NCI-H2196 (cell line): ENCODE data around the gene OPTC.
A peak's percentile ranks its signal among the peaks of the same experiment; 100 is the strongest.

Source experiments
- DNase-seq: peaks from one replicate; lab custom pipeline; 2025; ENCODE audit not compliant: unreplicated experiment; lab: John Stamatoyannopoulos, UW

Gene OPTC

DNA sequence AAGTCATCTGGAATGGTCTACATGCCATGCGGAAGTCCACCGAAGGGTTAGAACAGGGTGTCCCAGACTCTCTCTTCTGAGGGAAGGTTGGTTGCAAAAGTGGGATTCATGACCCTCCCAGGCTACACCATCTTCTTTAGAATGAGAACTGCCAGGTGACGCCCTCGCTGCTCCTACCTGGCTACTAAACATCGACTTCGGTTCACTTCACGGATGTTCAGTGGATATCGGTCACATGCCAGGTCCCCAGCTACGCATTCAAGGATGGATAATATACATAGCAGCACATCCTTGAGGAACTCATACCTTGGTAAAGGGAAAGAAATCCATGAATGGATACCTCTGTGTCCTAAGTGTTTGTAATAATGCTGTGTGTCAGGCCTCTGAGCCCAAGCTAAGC lies 3.3 kb upstream of the OPTC start:
- no peak for DNase-seq

DNA sequence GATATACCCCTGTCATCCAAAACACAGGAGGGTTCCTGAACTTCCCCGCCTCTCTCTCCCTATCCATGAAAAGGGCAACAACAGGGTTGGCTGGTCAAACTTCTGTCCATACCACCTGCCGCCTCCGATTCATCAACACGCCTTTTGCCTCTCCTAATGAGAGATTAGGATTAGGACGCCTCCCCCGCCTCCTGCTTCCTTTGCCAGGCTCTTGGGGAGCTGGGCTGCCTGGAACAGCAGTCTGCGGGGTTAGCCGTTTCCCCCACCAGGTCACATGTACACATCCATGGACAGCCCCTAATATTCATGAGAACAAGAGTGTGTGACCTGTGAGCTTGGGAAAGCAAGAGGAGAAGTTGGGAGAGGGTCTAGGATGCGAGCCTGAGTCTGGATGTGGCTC lies 2.3 kb upstream of the OPTC start:
- no peak for DNase-seq

DNA sequence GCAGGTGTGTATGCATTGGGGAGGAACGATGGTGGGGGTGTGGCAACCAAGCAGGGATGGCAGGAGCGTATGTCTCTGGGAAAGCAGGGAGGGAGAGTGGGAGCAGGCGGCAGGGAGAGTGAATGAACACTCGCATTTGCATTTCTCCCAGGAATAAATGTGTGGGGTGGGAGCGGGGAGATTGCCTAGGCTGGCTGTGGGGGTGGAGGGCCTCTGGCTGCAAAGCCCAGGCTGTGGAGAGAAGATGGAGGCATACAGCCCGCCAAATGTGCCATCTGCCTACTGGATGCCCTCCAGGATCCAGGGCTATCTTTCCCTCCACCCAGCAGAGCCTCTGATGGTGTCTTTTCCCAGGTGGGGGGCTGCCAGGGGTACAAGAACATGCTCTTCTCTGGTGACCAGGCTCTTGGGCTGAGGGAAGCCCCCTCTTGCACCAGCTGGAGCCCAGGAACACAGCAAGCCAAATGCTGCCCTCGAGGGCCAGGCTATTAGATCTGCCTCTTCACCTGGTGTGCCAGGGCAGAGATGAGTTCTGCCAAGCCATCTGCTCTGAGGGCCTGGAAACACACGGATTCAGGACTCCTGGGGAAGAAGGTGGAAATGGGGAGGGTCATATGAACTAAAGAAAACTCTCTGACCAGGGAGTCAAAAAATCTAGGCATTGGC lies 1.7 kb upstream of the OPTC start:
- no peak for DNase-seq

DNA sequence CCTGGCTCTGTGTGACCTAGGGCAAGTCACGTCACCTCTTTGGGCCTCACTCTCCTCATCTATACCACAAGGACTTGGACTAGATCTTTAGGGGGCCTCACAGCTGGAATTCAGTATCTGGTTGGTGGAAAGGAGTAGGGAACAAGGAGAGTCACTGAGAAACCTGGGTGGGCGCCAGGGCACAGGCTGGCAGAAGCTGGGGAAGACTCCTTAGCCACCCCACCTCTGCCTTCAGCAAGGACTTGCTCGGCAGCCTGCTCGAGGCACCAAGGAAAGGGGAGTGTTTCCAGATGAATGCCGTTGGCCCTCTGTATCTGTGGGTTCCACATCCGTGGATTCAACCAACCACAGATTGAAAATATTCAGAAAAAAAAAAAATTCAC lies 1.2 kb upstream of the OPTC start:
- no peak for DNase-seq

DNA sequence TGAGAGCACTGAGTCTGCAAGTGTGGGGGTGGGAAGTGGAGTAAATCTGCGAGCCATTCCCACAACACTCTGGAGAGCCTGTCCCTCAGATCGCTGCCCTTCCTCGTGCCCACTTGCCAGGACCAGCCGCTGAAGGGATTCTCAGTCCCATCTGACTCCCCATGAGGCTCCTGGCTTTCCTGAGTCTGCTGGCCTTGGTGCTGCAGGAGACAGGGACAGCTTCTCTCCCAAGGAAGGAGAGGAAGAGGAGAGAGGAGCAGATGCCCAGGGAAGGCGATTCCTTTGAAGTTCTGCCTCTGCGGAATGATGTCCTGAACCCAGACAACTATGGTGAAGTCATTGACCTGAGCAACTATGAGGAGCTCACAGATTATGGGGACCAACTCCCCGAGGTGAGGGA lies 1.9 kb downstream of the OPTC start:
- no peak for DNase-seq

DNA sequence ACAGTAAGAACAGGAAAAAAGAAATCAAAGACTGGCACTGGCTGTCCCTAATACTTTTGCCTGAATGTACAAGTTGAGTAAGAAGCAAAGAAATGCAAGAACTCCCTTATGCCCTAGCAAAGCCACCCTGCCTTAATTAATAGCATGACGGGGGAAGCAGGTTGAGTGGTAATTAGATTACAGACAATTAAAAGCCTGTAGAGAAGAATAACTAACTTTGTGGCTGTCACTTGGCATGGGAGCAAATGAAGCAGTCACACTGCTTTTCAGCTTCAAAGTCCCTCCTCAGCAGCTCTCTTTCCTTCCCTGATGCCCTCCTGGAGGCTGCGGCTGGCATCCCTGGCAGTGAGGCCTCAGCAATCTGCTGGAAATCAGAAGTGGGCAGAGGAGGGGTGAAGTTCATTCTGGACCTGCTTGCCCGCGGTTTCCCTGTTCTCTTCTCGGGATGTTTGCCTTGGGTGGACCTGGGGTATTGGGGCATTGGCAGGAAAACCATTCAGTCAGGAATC lies 3.4 kb downstream of the OPTC start:
- no peak for DNase-seq

DNA sequence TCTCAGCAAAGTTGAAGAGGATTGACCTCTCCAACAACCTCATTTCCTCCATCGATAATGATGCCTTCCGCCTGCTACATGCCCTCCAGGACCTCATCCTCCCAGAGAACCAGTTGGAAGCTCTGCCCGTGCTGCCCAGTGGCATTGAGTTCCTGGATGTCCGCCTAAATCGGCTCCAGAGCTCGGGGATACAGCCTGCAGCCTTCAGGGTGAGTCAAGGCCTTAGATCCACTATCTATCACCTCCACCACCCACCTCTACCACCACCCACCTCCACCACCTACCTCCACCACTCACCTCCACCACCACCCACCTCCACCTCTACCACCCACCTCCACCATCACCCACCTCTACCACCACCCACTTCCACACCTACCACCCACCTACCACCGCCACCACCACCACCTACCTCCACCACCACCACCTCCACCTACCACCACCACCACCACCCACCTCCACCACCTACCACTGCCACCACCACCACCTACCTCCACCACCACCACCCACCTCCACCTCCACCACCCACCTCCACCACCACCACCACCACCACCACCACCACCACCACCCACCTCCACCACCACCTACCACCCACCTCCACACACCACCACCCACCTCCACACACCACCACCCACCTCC lies 5.8 kb downstream of the OPTC start:
- no peak for DNase-seq

DNA sequence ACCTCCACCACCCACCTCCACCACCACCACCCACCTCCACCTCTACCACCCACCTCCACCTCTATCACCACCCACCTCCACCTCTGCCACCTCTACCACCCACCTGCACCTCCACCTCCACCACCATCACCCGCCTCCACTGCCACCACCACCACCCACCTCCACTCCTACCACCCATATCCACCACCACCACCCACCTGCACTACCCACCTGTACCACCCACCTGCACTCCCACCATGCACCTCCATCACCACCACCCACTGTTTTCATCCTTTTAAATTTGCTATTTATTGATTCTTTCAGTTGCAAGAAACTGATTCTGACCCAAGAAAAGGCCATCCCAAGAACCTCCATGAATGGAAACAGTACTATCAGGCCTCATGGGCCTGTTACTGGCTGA lies 6.3 kb downstream of the OPTC start:
- no peak for DNase-seq

DNA sequence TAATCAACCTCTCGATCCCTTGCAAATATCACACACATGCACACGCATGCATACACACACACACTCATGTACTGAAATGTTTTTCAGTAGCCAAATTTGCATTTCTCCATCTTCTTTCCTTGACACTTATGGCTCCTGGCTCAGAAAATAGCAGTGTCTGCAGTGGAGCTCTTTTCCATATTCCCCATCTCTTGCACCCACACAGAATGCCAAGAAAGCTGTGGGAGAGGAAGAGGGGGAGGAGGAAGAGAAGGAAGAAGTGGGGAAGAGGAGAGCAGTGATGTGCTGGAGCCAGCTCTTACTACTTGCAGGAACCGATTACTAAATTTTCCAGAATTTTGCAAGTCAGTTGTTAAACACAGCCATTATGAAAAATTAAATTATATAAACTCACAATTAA lies 9.9 kb downstream of the OPTC start:
- no peak for DNase-seq

DNA sequence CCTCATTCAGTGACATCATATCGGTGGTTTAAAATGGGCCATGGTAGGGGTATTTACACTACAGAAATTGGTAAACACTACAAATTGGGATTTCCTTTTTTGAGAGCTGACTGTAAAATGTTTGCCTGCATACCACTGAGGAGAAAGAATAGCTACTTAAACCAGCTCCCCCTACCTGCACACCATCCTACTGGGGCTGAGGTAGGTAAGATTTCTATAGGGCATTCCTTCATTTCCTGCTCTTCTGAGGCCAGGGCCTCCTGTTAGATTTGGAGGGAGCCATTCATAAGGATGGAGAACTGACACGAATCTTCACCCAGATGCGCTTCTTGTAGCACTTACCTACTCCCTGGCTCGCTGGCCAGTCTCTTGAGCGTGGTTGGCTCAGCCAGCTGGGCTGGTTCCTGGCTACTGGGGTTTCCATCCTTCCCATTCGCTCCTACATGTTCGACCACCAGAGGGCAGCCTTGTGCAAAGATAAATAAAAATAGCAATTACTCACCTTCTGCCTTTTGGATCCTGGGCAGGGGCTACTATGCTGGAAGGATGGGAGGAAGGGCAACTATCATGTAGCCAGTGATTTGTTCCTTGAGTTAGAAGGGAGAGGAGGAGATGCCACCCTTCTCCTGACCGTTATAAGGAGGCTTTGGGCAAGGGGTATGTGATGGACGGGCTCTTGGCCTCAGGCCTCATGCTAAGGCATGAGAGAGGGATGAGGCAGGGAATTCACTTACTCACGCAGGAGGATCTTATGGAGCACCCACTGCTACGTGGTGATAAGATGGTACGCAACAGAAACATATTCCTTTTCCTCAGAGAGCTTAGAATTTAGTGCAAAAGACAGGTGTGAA lies 10.7 kb downstream of the OPTC start:
- peak; percentile 85 for DNase-seq

DNA sequence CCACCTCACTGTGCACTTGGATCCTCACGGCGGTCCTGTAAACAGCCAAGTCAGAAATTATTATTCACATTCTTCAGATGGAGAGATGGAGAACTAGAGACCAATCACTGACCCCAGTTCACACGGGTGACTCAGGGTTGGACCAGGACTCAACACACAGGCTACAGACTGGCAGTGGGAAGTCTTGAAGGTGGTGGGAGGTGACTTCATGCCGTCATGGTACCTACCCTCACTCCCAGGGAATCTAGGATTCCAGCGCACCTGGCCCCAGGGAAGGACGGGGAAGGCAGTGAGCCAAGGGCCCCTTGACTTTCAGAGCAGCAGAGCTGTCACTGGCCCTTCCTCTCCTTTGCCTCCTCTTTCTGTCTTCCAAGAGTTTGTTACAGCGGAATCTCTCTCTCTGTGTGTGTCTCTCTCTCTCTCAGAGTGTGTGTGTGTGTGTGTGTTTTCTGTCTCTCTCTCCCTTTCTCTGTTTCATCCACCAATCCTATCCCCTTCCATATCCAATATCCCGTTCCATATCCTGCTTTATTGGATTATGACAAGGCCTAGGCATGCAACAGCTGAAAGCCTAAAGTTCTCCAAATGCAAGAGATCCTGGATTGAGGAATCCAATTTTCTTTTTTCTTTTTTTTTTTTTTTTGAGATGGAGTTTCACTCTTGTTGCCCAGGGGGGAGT lies 11.7 kb downstream of the OPTC start:
- DNase-seq: no peak

DNA sequence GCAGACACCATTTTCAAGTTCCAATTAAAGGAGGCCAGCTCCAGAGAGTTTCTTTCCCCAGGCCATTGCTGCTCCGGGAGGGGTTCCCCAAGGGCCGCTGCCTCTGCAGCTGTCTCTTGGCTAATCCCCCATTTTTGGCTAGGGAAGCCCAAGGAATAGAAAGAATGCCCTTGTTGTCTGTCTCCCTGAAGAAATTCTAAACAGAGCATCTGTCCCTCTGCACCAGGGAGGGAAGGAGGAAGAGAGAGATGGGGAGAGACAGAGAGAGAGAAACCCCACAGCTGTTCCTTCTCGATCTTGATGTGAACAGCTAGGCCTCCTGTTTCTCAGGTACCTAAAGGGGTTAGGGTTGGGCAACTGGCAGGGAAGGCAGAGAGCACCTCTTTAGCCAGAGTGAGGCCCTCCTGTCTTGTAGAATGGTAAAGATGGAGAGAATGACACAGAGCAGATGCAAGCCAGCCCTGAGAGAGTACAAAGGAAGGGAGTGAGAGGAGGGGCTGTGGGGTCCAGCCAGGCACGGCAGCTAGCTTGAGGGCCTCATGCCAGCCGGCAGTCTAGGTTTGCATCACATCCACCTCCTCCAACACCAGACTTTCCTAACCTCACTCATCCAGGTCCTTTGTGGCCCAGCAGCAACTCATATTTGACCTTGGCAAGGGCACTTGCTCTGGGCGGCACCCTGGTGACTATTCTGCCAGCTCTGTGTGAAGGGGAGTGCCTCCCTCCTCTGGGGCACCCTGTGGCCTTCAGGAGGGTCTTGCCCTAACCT lies 13.1 kb downstream of the OPTC start:
- DNase-seq: no peak

DNA sequence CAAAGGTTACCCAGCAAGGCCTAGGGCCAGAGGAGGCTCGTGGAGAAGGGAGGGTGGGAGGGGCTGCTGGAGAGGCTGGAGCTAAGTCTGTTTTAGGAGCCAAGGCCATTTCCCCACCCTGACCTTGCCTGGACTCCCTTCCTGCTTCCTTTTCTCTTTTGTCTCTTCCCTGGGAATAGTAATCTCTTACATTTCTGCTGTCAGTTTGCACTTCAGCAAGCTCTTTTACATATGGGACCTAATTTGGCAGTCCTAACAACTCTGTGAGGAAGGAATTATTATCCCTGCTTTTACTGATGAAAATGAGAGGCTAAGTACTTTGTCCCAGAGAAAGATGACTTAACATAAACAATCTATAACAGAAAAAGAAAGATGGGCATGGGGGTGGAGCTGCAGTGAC lies 13.8 kb downstream of the OPTC start:
- no peak for DNase-seq

DNA sequence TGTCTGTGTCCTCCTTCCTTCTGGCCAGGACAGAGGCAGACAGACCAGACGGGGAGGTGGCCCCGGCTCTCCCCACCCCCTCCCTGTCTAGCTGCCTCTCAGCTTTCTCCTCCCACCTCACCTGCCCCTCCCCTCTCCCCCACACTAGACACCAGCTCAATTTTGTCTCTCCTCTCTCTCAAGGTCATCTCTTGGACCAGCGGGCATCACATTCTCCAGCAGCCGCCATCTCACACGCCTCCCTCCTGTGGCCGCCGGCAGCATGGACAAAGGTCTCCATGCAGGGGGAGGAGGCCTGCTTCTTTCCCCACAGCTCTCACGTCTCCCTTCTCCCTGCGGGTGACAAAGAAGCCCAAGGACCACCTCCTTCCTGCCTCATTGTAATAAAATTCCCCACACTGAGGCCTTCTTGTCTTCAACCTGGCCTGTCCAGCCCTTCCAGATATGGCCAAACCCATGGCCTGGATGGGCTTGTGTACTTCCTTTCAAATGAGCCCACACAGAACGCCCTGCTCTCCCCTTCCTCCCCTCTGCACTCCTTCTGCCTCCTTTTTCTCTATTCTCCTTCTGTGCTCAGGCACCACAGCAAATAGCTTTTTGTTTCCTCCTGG lies 14.6 kb downstream of the OPTC start:
- no peak for DNase-seq

DNA sequence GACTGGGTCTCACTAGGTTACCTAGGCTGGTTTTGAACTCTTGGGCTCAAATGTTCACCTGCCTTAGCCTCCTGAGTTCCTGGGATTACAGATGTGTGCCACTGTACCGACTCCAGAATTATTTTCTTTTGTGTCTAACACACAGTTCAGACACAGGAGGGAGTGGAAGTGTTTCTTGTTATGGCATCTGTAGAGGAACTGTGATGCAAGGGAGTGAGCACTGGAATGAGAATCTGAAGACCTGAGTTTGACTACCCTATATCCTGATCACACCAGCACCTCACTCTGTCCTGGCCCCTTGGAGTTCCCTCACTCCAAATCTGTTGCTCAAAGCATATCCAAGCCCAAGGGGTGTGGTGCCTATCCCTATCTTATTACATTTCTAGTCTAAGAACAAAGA lies 15.2 kb downstream of the OPTC start:
- DNase-seq: no peak

DNA sequence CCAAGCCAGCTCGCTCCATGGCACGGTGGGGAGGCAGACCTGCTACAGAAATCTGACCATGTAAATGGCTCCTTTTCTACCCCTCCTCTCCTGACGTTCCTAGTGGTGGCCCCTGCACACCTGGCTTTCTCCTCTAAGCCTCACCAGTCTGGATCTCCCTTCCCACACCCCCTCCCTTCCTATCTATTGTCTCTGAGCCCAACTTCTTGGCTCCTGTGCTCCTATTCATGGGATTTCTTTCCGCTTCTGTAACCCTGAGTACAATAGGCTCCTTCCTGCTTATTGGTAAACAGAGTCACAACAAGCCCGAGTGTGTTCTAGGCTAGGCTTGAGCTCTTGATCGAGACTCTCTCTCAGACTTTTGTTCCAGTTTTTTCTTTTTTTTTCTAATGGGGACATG lies 17.6 kb downstream of the OPTC start:
- DNase-seq: no peak

DNA sequence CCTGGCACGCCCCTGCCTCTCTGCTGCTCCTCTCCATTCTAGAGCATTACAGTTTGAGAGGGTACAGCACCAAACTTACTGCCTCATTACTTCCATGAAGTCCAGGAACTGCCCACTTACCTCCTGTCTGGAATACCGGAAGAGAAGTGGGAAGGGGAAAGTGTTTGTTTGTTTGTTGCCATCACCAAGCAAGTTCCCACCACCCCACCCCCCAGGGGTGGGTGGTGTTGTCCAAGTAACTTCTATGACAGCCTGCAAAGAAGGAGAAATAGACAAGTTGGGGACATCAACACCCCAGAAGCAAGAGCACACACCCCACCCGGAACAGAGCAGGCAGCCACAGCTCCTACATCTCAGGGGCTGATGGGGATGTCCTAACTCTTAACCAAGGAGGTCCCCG lies 18.0 kb downstream of the OPTC start:
- no peak for DNase-seq

DNA sequence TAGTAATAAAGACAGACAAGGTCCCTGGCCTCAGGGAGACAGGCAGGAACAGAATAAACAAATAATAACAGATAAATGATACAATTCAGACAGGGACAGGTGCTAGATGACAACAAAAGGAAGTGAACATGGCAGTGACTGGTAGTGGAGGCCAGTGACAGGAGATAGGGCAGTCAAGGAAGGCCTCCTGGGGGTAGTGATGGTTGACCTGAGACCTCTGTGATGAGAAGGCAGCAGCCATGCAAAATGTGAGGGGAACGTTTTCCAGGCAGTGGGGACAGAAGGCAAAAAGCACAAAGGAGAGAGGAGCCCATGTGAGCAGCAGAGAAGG lies 18.5 kb downstream of the OPTC start:
- no peak for DNase-seq

DNA sequence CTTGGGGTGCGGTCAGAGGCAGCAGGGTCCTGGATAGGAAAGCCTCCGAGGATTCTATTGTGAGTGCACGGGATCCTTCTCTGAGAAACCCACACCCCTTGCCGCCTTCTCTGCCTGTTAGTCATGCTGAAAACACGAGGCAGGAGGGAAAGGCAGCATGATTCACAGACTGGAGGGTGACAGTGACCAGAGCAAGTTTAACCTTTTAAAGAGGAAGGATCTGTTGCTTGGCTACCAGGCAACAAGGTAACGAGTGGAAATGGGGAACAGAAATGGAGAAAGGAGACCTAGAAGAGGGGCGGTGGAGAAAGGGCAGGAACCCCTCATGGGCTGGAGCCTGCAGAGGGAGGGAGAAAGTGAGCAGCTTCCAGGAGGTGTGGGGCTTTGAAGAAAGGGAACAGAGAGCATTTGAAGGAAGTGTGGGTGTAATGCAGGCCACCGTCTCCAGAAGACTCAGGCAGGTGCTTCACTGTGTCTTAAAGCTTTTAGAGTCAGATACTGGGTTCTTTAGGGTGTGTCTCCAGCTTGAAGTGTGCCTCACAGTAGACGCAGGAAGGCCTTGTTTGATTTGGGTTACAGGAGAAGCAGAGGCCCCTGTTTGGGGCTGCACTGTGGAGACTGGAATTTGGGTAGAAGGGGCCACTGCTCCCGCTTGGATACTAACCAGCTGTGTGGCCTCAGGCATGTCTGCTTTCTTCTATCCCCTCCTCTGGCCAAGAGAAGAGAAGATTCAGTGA lies 19.1 kb downstream of the OPTC start:
- no peak for DNase-seq

DNA sequence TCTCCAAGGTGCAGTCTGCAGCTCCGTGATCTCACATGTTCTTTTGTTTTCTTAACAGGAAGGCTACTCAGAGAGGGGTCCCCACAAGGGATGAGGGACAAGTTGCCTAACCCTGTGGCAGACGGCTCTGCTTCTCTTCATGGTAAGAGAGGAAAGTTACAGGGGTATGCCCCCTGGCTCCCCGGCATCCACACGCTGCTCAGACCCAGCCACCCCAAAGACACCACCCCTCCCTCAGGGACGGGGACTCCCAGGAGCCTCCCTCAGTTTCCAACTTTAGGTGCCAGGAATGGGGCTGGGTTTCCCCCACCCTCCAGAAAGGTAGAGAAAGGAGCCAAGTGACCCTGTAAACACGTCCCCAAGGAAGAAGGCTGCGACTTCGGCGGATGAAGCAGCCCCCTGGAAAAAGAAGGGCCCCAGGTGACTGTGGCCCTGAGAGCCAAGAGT lies 19.7 kb downstream of the OPTC start:
- DNase-seq: no peak
